ENCODE measurements around the gene ACTR1B.
A peak's percentile ranks its signal among the peaks of the same experiment; 100 is the strongest.
"Not testable (repeated sequence)": the region's sequence is repeated elsewhere in the genome, so short reads cannot be mapped to it uniquely, and the experiment has no call there.

Gene ACTR1B

DNA sequence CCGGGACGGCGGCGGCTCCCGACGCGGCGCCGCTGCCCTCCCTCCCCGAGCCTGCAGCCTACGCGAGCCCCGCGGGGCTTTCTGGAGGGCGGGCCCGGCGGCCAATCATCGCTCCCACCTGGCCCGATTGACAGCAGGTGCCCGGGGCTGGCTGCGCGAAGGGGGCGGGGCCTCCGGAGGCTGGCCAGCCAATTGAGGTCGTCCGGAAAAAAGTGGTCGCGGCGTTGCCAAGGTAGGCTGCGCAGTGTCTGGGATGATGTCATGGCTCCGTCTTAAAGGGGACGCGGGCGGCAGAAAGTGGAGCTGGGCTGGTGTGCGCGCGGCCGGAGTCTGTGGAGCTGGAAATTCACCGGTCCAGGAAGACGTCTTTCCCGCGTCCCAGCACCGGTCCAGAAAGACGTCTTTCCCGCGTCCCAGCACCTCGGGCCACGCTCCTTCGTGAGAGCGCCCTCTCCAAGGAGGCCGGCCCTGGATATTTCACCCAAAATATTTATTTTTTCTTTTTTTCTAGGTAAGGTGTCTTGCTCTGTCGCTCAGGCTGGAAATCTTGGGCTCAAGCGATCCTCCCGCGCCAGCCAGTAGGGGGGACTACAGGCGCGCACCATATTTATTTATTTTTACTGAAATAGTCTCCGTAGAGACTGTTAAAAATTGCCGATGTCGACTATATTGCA is at the start of gene ACTR1B:
Gene ACTR1B (minus strand): TSS at position 83 of the 674 bp plus-strand sequence. CDS start 154 bp downstream, outside the sequence.
- Histone ChIP-seq H3K4me1 (ENCODE audit: control insufficient read depth in 2 of 2, insufficient read depth in 2 of 2, low read length in 2 of 2) (peaks cover 14 to 18% of the 10 kb centered on the region in 2 donors), H3K36me3 (ENCODE audit: control insufficient read depth in 2 of 2, insufficient read depth in 2 of 2, low read length in 2 of 2) (peaks cover 5 to 11% of the 10 kb centered on the region in 2 donors), H3K27me3 (ENCODE audit: control insufficient read depth in 2 of 2, insufficient read depth in 2 of 2, low read length in 2 of 2) (no peaks in the 10 kb centered on the region), H3K9ac (ENCODE audit: low read depth in 1 of 2, low read length in 2 of 2) (peak within 1 kb of the TSS; percentile 96 to 97), H3K4me3 (ENCODE audit: low read length in 2 of 2) (peak within 1 kb of the TSS; percentile 79 to 99), H3K27ac (ENCODE audit: low read depth in 2 of 2, low read length in 2 of 2) (peak within 1 kb of the TSS; percentile 94 to 97), H3K9me3 (ENCODE audit: control insufficient read depth in 2 of 2, low read length in 2 of 2) (no peaks in the 10 kb centered on the region)

DNA sequence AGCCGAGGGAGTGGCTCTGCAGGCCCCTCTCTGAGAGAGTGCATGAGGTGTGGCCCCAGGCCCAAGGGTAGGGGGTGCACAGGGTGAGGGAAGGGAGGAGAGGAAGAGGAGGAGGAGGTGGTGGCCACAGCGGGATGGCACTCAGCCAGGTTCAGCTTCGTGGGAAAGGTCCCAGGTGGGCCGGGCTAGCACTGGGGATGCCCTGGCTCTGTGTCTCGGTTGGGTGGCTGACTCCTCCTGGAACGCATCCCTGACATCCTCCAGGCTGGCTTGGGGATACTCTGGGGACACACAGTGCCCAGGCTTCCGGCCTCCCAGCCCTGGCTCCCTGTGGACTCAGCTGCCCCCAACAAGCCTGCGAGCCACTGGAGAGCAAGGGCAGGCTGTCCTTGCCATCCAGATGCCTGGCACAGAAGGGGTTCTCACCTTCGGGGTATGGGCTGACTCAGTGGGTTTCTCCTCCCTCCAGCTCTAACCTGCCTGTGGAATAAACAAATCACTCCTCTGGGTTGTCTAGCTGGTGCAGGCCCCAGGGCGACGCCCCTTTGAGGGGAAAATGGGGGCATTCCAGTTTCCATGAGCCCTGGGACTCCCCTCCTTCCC is 49.0 kb upstream of the ACTR1B start:
- Histone ChIP-seq H3K4me1 (ENCODE audit: control insufficient read depth in 2 of 2, insufficient read depth in 2 of 2, low read length in 2 of 2) (peaks cover 2 to 3% of the 10 kb centered on the region in 2 donors), H3K9ac (ENCODE audit: low read depth in 1 of 2, low read length in 2 of 2) (no peak overlapping the region), H3K4me3 (ENCODE audit: low read length in 2 of 2) (peak overlapping the region in 1 of 2 donors; percentile 63), H3K27ac (ENCODE audit: low read depth in 2 of 2, low read length in 2 of 2) (peak overlapping the region in 1 of 2 donors; percentile 9), H3K9me3 (ENCODE audit: control insufficient read depth in 2 of 2, low read length in 2 of 2) (no peaks in the 10 kb centered on the region), H3K36me3 (ENCODE audit: control insufficient read depth in 2 of 2, insufficient read depth in 2 of 2, low read length in 2 of 2) (no peaks in the 10 kb centered on the region), H3K27me3 (ENCODE audit: control insufficient read depth in 2 of 2, insufficient read depth in 2 of 2, low read length in 2 of 2) (no peaks in the 10 kb centered on the region)

GRCh38 chr2:97712175-97712574 is 48.3 kb upstream of the ACTR1B start:
- H3K27ac ChIP-seq (ENCODE audit: low read depth in 2 of 2, low read length in 2 of 2); H3K4me1 ChIP-seq (ENCODE audit: control insufficient read depth in 2 of 2, insufficient read depth in 2 of 2, low read length in 2 of 2); H3K27me3 ChIP-seq (ENCODE audit: control insufficient read depth in 2 of 2, insufficient read depth in 2 of 2, low read length in 2 of 2); H3K9ac ChIP-seq (ENCODE audit: low read depth in 1 of 2, low read length in 2 of 2); H3K4me3 ChIP-seq (ENCODE audit: low read length in 2 of 2); H3K36me3 ChIP-seq (ENCODE audit: control insufficient read depth in 2 of 2, insufficient read depth in 2 of 2, low read length in 2 of 2); H3K9me3 ChIP-seq (ENCODE audit: control insufficient read depth in 2 of 2, low read length in 2 of 2): not testable (repeated sequence)

DNA sequence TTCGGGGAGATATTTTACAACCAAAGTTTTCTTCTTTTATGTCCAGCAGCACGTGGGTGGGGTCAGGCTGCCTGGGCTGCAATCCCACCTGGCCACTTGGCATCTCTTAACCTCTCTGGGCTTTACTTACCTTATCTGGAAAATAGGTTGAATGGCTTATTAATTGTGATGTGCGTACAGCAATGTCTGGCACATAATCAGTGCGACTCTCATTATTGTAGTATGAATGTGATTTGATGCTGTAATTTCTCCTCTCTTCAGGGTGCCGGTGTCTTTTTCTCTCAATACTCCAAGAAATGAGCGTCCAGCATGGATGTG is 47.5 kb upstream of the ACTR1B start:
- no peak overlapping the region for H3K27ac ChIP-seq (ENCODE audit: low read depth in 2 of 2, low read length in 2 of 2)
- H3K27me3 ChIP-seq (ENCODE audit: control insufficient read depth in 2 of 2, insufficient read depth in 2 of 2, low read length in 2 of 2) = no peaks in the 10 kb centered on the region
- no peaks in the 10 kb centered on the region for H3K36me3 ChIP-seq (ENCODE audit: control insufficient read depth in 2 of 2, insufficient read depth in 2 of 2, low read length in 2 of 2)
- H3K4me1 ChIP-seq (ENCODE audit: control insufficient read depth in 2 of 2, insufficient read depth in 2 of 2, low read length in 2 of 2) = peaks cover 2 to 9% of the 10 kb centered on the region in 2 donors
- H3K4me3 ChIP-seq (ENCODE audit: low read length in 2 of 2) = no peak overlapping the region
- no peak overlapping the region for H3K9ac ChIP-seq (ENCODE audit: low read depth in 1 of 2, low read length in 2 of 2)
- H3K9me3 ChIP-seq (ENCODE audit: control insufficient read depth in 2 of 2, low read length in 2 of 2) = no peaks in the 10 kb centered on the region

DNA sequence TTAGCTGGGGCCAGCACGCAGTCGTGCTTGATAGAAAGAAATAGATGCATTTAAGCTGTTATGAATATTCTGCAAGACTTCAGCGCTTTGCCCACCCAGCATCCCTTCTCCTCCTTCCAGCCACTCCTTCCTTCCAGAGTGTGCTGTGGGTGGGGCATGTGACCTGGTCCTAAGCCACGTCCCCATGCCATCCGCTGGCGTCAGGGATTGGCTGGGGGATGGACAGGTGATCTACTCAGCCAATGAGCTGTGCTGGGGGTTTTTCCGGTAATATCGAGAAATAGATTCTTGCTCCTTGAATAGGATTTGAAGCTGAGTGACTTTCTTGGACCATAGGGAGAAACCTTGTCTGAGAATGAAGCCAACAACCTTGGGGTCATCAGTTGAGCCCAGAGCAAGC is 44.8 kb upstream of the ACTR1B start:
- Histone ChIP-seq H3K9me3 (ENCODE audit: control insufficient read depth in 2 of 2, low read length in 2 of 2) (no peaks in the 10 kb centered on the region), H3K4me3 (ENCODE audit: low read length in 2 of 2) (no peak overlapping the region), H3K27me3 (ENCODE audit: control insufficient read depth in 2 of 2, insufficient read depth in 2 of 2, low read length in 2 of 2) (no peaks in the 10 kb centered on the region), H3K27ac (ENCODE audit: low read depth in 2 of 2, low read length in 2 of 2) (no peak overlapping the region), H3K4me1 (ENCODE audit: control insufficient read depth in 2 of 2, insufficient read depth in 2 of 2, low read length in 2 of 2) (peaks cover 2 to 9% of the 10 kb centered on the region in 2 donors), H3K36me3 (ENCODE audit: control insufficient read depth in 2 of 2, insufficient read depth in 2 of 2, low read length in 2 of 2) (no peaks in the 10 kb centered on the region), H3K9ac (ENCODE audit: low read depth in 1 of 2, low read length in 2 of 2) (no peak overlapping the region)

GRCh38 chr2:97708048-97708380 is 44.2 kb upstream of the ACTR1B start:
- H3K36me3 ChIP-seq (ENCODE audit: control insufficient read depth in 2 of 2, insufficient read depth in 2 of 2, low read length in 2 of 2) = no peaks in the 10 kb centered on the region
- H3K27ac ChIP-seq (ENCODE audit: low read depth in 2 of 2, low read length in 2 of 2) = no peak overlapping the region
- H3K9ac ChIP-seq (ENCODE audit: low read depth in 1 of 2, low read length in 2 of 2) = no peak overlapping the region
- H3K9me3 ChIP-seq (ENCODE audit: control insufficient read depth in 2 of 2, low read length in 2 of 2) = no peaks in the 10 kb centered on the region
- no peak overlapping the region for H3K4me3 ChIP-seq (ENCODE audit: low read length in 2 of 2)
- peaks cover under 1 to 9% of the 10 kb centered on the region in 2 donors for H3K4me1 ChIP-seq (ENCODE audit: control insufficient read depth in 2 of 2, insufficient read depth in 2 of 2, low read length in 2 of 2)
- no peaks in the 10 kb centered on the region for H3K27me3 ChIP-seq (ENCODE audit: control insufficient read depth in 2 of 2, insufficient read depth in 2 of 2, low read length in 2 of 2)

- Histone ChIP-seq H3K27ac (ENCODE audit: low read depth in 2 of 2, low read length in 2 of 2) (no peak overlapping the region), H3K9ac (ENCODE audit: low read depth in 1 of 2, low read length in 2 of 2) (no peak overlapping the region), H3K4me3 (ENCODE audit: low read length in 2 of 2) (no peak overlapping the region), H3K9me3 (ENCODE audit: control insufficient read depth in 2 of 2, low read length in 2 of 2) (no peaks in the 10 kb centered on the region), H3K27me3 (ENCODE audit: control insufficient read depth in 2 of 2, insufficient read depth in 2 of 2, low read length in 2 of 2) (no peaks in the 10 kb centered on the region), H3K4me1 (ENCODE audit: control insufficient read depth in 2 of 2, insufficient read depth in 2 of 2, low read length in 2 of 2) (peaks cover 0 to 9% of the 10 kb centered on the region in 2 donors), H3K36me3 (ENCODE audit: control insufficient read depth in 2 of 2, insufficient read depth in 2 of 2, low read length in 2 of 2) (no peaks in the 10 kb centered on the region)
These were observed 43.7 kb upstream of the ACTR1B start for GRCh38 chr2:97707362-97708047.

GRCh38 chr2:97706708-97707345 is 43.0 kb upstream of the ACTR1B start:
- H3K4me1 ChIP-seq (ENCODE audit: control insufficient read depth in 2 of 2, insufficient read depth in 2 of 2, low read length in 2 of 2) = peaks cover 0 to 9% of the 10 kb centered on the region in 2 donors
- no peaks in the 10 kb centered on the region for H3K27me3 ChIP-seq (ENCODE audit: control insufficient read depth in 2 of 2, insufficient read depth in 2 of 2, low read length in 2 of 2)
- no peak overlapping the region for H3K9ac ChIP-seq (ENCODE audit: low read depth in 1 of 2, low read length in 2 of 2)
- H3K36me3 ChIP-seq (ENCODE audit: control insufficient read depth in 2 of 2, insufficient read depth in 2 of 2, low read length in 2 of 2) = no peaks in the 10 kb centered on the region
- no peak overlapping the region for H3K27ac ChIP-seq (ENCODE audit: low read depth in 2 of 2, low read length in 2 of 2)
- no peaks in the 10 kb centered on the region for H3K9me3 ChIP-seq (ENCODE audit: control insufficient read depth in 2 of 2, low read length in 2 of 2)
- H3K4me3 ChIP-seq (ENCODE audit: low read length in 2 of 2) = no peak overlapping the region

- Histone ChIP-seq H3K27ac (ENCODE audit: low read depth in 2 of 2, low read length in 2 of 2) (no peak overlapping the region), H3K4me1 (ENCODE audit: control insufficient read depth in 2 of 2, insufficient read depth in 2 of 2, low read length in 2 of 2) (peaks cover 0 to 9% of the 10 kb centered on the region in 2 donors), H3K9me3 (ENCODE audit: control insufficient read depth in 2 of 2, low read length in 2 of 2) (no peaks in the 10 kb centered on the region), H3K36me3 (ENCODE audit: control insufficient read depth in 2 of 2, insufficient read depth in 2 of 2, low read length in 2 of 2) (no peaks in the 10 kb centered on the region), H3K9ac (ENCODE audit: low read depth in 1 of 2, low read length in 2 of 2) (no peak overlapping the region), H3K27me3 (ENCODE audit: control insufficient read depth in 2 of 2, insufficient read depth in 2 of 2, low read length in 2 of 2) (no peaks in the 10 kb centered on the region), H3K4me3 (ENCODE audit: low read length in 2 of 2) (no peak overlapping the region)
These were observed 42.3 kb upstream of the ACTR1B start for GRCh38 chr2:97706112-97706511.

GRCh38 chr2:97704989-97705388 is 41.1 kb upstream of the ACTR1B start:
- Histone ChIP-seq H3K9ac (ENCODE audit: low read depth in 1 of 2, low read length in 2 of 2) (no peak overlapping the region), H3K9me3 (ENCODE audit: control insufficient read depth in 2 of 2, low read length in 2 of 2) (no peaks in the 10 kb centered on the region), H3K4me1 (ENCODE audit: control insufficient read depth in 2 of 2, insufficient read depth in 2 of 2, low read length in 2 of 2) (peaks cover 0 to 9% of the 10 kb centered on the region in 2 donors), H3K27ac (ENCODE audit: low read depth in 2 of 2, low read length in 2 of 2) (no peak overlapping the region), H3K36me3 (ENCODE audit: control insufficient read depth in 2 of 2, insufficient read depth in 2 of 2, low read length in 2 of 2) (no peaks in the 10 kb centered on the region), H3K4me3 (ENCODE audit: low read length in 2 of 2) (no peak overlapping the region), H3K27me3 (ENCODE audit: control insufficient read depth in 2 of 2, insufficient read depth in 2 of 2, low read length in 2 of 2) (no peaks in the 10 kb centered on the region)

Measured in mucosa of rectum (tissue), 2 donors.